SK-N-DZ (cell line): ENCODE results near the gene ESR1.
"Not testable (repeated sequence)": the region's sequence is repeated elsewhere in the genome, so short reads cannot be mapped to it uniquely, and the experiment has no call there.

Experiments used
- DNase-seq: peaks from one replicate; pipeline ENCODE4 v3.0.0-alpha.2; 2015; ENCODE audit warnings: low spot score

ESR1 gene

DNA sequence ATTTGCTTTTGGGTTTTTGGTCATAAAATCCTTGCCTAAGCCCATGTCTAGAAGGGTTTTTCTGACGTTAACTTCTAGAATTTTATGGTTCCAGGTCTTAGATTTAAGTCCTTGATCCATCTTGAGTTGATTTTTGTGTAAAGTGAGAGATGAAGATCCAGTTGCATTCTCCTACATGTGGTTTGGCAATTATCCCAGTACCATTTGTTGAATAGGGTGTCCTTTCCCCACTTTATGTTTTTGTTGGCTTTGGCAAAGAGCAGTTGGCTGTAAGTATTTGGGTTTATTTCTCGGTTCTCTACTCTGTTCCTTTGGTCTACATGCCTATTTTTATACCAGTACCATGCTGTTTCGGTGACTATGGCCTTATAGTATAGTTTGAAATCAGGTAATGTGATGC is 86.9 kb downstream of the ESR1 start:
- DNase-seq = not testable (repeated sequence)

DNA sequence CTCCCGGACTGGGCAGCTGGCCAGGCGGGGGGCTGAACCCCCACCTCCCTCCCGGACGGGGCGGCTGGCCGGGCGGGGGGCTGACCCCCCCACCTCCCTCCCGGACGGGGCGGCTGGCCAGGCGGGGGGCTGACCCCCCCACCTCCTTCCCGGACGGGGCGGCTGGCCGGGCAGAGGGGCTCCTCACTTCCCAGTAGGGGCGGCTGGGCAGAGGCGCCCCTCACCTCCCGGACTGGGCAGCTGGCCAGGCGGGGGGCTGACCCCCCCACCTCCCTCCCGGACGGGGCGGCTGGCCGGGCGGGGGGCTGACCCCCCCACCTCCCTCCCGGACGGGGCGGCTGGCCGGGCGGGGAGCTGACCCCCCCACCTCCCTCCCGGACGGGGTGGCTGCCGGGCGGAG is 91.7 kb downstream of the ESR1 start:
- DNase-seq = not testable (repeated sequence)

DNA sequence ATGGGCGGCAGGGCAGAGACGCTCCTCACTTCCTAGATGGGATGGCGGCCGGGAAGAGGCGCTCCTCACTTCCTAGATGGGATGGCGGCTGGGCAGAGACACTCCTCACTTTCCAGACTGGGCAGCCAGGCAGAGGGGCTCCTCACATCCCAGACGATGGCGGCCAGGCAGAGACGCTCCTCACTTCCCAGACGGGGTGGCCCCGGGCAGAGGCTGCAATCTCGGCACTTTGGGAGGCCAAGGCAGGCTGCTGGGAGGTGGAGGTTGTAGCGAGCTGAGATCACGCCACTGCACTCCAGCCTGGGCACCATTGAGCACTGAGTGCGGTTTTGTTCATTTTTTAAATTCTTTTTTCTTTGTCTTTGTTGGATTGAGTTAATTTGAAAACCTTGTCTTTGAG is 92.3 kb downstream of the ESR1 start:
- DNase-seq = not testable (repeated sequence)

DNA sequence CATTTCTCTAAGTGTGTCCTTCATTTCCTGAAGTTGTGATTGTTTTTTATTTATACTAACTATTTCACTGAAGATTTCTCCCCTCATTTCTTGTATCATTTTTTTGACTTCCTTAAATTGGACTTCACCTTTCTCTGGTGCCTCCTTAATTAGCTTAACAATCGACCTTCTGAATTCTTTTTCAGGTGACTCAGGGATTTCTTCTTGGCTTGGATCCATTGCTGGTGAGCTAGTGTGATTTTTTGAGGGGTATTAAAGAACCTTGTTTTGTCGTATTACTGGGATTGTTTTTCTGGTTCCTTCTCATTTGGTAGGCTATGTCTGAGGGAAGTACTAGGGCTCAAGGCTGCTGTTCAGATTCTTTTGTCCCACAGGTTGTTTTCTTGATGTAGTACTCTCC is 92.8 kb downstream of the ESR1 start:
- no peak for DNase-seq

DNA sequence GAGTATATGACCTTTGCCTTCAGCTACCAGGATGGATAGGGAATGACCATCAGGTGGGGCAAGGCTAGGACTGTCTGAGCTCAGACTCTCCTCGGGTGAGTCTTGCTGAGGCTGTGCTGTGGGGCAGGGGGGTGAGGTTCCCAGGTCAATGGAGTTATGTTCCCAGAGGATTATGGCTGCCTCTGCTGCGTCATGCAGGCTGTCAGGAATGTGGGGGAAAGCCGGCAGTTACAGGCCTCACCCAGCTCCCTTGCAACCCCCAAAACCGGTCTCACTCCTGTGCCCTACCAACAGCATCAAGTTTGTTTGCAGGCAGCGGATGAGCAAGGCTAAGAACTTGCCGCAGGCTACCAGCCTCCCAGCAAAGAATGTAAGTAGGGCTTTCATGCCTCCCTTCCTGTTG is 93.5 kb downstream of the ESR1 start:
- DNase-seq = no peak

DNA sequence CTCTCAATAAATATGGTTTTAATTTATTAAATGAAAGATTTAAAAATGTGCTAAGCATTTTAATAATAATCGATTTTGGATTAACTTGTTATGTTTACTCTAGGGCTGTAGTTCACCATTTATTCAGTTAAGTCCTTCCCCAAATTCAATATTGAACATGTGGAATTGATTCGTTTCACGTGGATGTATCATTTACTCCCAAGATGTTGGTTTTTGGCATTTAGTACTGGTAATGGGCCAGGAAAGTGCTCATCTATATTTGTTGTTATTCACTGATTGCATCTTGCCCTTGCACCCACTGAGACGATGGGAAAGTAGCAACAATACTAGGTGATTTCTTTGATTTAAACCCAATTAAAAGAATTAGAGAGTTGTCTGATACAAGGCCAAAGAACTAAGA is 97.1 kb downstream of the ESR1 start:
- no peak for DNase-seq

DNA sequence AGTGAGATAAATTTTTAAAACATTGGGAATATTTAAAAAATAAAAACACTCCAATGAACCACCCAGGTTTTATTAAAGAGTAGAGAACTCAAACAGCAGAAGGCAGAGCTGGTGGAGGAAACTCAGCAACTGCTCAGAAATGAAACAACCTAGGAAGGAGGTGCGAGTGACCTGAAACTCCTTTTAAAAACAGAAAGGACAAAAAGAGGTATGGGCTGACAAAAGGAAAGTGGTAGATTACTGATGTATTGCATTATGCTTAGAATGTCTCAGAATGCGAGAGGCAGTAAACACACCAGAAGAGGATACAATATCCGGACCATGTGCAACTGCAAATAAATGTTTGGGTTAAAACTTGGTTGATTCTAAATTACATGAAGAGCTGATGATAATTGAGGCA is 97.6 kb downstream of the ESR1 start:
- DNase-seq = no peak

DNA sequence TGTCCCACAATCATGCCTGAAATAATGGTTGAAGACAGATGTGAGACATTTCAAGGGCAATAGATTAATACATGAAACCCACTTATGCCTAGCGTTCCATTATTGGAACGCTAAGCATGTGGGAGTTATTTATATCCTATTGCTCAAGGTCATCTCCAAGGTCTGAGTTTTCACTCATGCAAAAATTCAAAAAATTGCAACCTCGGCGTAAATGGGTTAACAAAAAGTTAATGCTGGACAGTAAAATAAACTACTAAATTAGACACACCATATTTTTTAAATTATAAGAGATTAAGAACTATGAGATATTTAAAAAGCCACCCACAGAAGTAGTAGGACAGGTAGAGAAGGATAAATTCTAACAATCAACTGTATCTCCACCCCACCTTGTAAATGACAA is 98.4 kb downstream of the ESR1 start:
- no peak for DNase-seq

DNA sequence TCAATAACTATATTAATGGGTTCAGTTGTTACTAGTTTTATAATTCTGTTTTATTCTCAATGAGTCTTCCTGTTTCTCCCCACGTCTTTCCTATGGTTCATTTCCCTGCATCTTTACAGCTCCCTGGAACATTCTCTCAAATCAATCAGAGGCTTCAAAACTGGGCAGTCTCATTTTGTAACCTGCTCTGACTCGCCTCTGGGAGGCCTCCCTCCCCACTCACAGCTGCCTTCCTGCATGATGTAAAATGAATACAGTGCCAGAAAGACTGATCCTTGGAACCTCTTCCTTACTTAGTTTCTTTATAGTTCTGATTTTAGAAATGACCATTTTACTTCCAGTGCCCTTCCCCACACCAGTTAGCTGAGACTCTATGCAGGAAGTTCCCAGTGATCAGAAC is 103.9 kb downstream of the ESR1 start:
- no peak for DNase-seq

DNA sequence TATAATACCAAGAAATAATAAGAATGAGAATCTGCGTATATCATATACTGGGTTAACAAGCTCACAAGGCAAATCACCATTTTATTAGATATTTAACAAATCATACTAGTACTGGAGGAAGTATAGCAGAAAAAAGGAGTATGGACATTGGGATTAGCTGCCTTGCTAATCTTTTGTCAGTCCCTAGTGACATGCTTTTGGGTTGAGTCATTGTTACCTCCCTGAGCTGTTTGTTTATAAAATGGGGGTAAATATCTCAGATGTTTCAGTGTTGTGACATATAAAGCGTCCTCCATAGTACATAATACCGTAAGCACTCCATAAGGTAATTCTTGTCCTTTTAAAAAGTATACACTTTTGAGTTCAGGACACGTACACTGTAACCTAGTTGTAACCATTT is 107.0 kb downstream of the ESR1 start:
- no peak for DNase-seq

DNA sequence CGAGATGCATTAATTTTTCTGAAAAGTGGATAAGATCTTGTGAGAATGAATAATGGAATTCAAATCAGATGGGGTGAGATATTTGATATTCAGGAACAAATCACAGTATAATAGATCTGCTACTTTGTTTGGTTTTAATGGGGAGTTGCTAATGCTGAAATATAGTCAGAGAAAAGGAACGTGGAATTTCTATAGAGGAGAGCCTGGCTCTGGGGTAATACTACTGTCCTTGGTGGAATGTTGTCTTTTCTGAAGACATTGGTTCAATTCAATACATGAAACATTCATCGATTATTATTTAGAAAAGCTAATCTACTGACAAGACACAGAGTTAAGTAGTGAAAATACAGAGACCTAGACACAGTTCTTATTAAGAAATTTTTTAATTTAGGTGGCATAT is 108.6 kb downstream of the ESR1 start:
- no peak for DNase-seq

DNA sequence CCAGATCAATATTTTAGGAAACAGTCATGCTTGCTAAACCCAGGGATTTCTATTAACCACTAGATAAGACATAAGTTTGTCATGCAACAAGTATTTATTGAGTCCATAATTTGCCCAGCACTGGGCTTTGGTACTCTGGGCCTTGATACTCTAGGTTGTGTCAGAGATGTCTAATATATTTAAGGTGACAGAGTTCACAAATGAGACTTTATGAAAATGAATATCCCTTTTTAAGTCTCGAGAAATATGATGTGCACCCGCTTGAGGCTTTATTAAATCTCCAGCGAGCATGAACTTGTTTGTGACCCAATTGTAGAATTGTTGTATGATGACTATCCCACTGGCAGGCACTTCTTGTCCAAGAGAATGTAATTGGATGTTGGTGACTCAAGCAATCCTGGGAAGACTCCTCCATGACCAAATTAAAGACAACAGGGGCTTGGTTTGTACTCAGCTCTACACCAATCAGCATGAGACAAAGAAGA is 109.2 kb downstream of the ESR1 start:
- no peak for DNase-seq

DNA sequence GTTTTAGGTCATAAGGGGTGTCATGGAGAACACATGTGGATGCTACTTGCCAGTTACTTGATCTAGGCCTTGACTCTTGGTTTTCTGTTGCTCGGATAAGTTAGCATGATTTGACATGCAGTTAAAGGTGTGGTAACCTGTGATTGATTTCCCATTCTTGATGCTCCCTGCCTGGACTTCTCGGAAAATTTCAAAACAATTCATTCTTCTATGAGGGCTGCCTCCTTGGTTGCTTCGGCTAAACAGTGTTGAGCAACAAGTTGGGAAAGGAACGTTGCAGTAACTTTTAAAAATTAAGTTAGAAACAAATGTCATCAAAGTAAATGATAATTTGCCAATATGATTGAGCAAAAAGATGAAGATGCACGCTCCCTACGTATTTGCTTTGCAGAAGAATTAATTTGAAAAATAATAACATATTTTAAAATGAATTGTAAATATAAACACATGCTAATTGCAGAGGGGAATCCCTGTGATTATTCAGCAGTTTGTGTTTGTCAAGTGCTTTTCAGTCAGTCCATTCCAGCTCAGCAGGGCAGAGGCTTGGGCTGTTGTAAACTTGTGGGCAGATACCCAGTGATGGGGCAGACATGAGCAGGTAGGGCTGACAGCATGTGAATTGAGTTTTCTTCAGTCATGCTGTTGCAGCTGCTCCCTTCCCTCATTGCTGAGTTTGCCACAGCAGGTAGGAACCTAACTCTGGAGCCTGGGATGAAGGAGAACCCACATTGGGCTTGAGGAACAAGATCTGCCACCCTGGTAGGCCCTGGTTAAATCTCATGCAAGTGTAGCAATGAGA is 110.2 kb downstream of the ESR1 start:
- no peak for DNase-seq

DNA sequence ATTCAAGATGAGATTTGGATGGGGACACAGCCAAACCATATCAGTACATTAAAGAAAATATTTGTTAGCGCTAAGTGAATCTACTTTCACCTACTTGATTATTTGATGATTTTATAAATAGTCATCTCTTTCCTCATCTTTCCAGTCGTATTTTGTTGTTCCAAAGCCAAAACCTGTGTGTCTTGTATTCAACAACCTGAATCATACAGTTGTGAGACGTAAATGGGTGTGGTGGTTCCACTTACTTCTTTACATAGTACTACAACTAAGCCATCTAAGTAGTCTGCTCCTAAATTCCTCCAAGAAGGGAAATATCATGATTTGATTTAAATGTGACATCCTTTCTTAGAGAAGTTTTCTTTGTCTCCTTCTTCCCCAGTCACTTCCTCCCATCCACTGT is 132.8 kb downstream of the ESR1 start:
- no peak for DNase-seq

DNA sequence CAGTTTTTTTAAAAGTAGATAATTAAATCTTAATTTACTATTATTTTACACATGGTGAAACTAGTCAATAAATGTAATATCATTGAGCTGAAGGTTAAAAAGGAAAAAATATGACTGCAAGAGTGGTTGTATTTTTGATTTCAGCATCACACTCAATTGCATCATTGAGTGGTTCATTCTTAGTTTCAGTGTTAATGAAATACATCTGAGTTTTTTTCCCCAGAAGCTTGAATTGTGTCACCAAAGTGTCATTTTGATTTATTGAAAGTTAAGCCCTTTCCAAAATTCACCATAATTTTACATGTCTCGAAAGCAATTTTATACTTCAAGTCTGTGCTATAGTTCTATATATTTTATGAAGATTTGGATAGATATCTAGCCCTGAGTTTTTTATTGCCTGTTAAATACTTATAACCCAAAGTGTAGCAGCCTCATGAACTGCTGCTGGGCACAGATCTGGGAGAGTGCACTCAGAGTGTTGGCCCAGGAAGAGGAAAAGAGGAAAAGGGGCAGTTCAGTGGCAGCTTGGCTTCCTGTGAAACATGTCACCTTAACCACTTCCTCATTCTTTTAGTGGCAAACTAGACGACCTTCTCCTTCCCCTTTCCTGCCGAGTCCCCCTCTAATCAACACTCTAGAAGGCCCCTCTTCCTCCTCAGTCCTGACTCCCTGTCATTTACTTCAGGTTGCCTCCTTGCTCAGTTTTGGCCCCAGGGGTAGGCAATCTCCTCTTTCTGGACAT is 140.7 kb downstream of the ESR1 start:
- no peak for DNase-seq

DNA sequence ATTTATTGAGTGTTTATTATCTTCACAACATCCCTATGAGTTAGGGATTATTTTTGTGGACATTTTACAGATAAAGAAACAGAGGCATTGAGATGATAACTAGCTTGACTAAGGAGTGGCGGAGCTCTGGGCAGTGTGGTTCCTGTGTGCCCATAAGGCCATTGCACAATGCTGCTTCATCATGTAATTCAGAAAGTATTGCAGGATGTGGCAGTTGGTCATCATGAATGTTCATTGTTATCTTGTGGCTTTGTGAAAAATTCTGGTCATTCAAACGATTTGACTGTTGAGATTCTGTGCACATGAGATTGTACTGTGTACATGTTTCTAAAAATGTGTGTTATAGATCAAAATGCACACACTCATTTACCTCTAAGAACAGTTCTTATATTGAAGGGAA is 150.8 kb downstream of the ESR1 start:
- no peak for DNase-seq

DNA sequence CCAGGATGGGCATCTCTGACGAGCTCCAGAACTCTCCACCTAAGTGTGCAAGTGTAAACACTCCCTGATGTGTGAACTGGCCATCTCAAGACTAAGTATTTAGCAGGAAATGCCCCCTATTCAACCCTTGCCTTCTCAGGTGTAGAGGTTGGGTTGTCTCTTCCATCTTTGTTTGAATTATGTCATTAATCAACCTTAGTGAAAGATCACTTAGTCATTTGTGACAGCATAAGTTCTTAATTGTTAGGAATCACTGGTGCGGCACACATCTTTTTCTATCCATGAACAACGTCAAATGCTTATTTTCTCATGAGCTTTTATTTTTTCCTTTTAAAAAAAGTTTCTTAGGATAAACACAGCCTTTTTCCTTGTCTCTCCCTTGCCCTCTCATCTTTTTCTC is 151.6 kb downstream of the ESR1 start:
- no peak for DNase-seq

DNA sequence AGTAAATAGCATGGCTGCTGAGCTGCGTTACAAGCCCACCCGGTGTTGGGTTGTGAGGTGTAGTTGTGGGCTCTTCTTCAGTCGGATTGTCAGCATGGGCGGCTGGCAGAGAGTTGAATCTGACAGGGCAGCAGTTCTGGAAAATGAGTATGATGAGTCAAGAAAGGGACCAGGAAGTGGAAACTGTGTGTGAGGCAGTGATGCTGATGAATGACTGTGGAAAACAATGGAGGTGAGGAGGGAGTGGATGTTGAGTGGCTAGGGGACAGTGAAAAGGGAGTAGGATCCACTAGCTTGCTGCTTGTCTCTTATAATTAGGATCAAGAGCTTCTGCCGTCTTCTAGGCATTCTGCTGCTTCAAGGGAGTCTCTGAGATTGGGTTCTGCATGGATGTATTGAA is 154.3 kb downstream of the ESR1 start:
- no peak for DNase-seq

DNA sequence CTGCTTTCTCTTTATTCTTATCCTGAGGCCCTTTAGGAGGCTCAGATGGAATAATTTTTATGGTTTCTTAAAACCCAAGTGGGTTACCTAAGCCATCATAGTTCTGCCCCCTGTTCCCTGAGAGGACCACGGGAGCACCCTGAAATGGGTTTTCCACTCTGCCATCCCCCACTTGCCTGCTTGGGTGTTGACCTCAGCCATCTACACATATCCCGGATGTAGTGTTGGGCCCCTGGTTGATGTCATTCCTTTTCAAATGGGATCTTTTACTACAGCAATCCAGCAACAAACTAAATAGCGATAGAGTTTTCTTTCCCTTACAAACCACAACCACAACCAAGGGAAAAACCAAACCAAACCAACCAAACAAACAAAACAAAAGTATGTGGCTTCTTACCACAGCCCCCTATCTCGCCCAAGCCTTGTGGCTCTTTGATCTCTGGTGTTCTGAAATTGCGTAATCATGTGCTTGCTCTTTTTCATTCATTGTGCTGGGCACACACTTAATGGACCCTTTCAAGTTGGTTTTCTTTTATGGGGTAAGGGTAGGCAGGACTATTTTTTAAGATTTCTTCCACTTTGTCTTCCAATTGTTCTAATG is 154.9 kb downstream of the ESR1 start:
- DNase-seq = no peak

DNA sequence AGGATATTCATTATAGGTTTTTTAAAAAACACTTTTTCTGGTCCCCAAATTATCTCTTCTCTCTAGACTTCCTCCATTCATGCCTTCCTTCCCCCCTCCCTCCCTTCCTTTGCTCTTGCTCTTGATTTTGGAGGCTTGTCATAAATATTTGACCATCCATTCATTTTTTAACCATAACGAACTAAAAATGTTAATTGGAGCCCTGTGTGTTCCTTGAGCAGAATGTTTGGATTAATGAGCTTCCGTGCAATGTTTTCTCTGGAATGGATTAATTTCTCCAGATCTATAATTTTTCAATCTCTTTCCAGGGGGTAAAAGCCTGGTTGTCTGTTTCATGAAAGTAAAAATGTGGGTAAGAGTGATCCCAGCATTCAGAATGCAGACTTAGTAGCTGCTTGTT is 155.5 kb downstream of the ESR1 start:
- DNase-seq = no peak

DNA sequence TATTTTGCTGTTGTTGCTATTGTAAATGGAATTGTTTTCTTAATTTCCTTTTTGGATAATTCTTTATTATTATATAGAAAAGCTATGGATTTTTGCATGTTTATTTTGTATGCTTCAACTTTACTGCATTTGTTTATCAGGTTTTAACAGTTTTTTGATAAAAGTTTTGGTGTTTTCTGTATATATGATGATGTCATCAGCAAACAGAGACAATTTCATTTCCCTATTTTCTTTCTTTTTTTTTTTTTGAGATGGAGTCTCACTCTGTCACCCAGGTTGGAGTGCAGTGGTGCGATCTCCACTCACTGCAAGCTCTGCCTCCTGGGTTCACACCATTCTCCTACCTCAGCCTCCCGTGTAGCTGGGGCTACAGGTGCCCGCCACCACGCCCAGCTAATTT is 156.9 kb downstream of the ESR1 start:
- not testable (repeated sequence) for DNase-seq

DNA sequence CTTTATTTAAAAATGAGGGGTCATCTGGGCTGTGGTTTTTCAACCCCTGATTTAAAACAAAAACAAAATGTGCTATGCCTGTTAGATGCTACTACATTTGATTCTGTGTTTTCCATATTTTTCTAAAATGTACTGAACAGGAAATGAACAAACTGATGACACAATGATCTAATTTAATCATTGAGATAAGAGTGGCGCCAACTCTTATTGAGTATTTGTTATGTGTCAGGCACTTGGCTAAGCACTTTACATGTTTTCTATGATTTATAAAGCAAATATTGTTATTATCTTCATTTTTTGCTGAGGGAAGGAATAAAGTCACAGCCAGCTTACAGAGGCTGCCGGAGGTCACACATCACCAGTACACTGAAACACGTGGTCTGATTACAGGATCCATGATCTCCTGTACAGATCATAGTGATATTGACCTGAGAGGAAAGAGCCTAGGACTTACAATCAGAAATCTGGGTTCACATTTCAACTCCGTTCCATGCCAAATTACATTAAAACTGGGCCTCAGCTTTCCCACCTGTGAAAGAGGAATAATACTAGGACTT is 166.7 kb downstream of the ESR1 start:
- no peak for DNase-seq
